A673 (cell line): Measurements from ENCODE around the gene MRPL34. TPM values are rescaled to one million over a fixed set of nuclear protein-coding genes. Genes with fewer than 3 reads are reported as not detected.

ENCODE experiments used
- BruUV-seq: library from RNA; stranded (reverse); fragments of 400-500 nt; replicated peaks from 2 replicates; lab custom pipeline; 2021; lab: Mats Ljungman, UMichigan
- CTCF ChIA-PET: fragments of 300-600 bp; sonication (Branson Sonifier 250); formaldehyde crosslinking; loops from one replicate; lab custom pipeline; 2022; ENCODE audit warnings: antibody characterized with exemption; lab: Charles Lee
- POLR2A ChIA-PET: fragments of 300-600 bp; sonication (Branson Sonifier 250); formaldehyde crosslinking; loops from one replicate; lab custom pipeline; 2022; ENCODE audit warnings: antibody characterized with exemption; ENCODE audit not compliant: low non-redundant PET; lab: Charles Lee
- DNase-seq: peaks from one replicate; pipeline ENCODE4 v3.0.0-alpha.2; 2015; ENCODE audit warnings: low spot score
- H3K27ac ChIP-seq: fragments of 200-600 bp; sonication (generic); 2 replicates; pipeline ENCODE4 v1.5.1; 2016; ENCODE audit warnings: mixed run types, low read depth, mild to moderate bottlenecking, mixed read lengths, antibody characterized with exemption, low read length; ENCODE audit not compliant: poor library complexity, severe bottlenecking
- H3K27me3 ChIP-seq: fragments of 200-600 bp; sonication (generic); replicated peaks from 2 replicates; pipeline ENCODE4 v1.6.1; 2017; ENCODE audit warnings: mixed run types, low read depth, mild to moderate bottlenecking, mixed read lengths, antibody characterized with exemption, low read length; ENCODE audit not compliant: insufficient read depth, poor library complexity
- H3K36me3 ChIP-seq: fragments of 200-600 bp; sonication (generic); 2 replicates; pipeline ENCODE4 v1.6.1; 2016; ENCODE audit warnings: mixed run types, mild to moderate bottlenecking, mixed read lengths, antibody characterized with exemption, low read length; ENCODE audit not compliant: insufficient read depth, poor library complexity, severe bottlenecking
- H3K4me1 ChIP-seq: fragments of 200-600 bp; sonication (generic); 2 replicates; pipeline ENCODE4 v1.6.1; 2017; ENCODE audit warnings: mixed run types, mild to moderate bottlenecking, mixed read lengths, antibody characterized with exemption, low read length; ENCODE audit not compliant: insufficient read depth, poor library complexity, severe bottlenecking
- H3K4me3 ChIP-seq: fragments of 200-600 bp; sonication (generic); 2 replicates; pipeline ENCODE4 v1.5.1; 2016; ENCODE audit warnings: low read depth, mixed run types, mild to moderate bottlenecking, mixed read lengths, low read length; ENCODE audit not compliant: poor library complexity, severe bottlenecking
- H3K9me3 ChIP-seq: fragments of 200-600 bp; sonication (generic); 2 replicates; pipeline ENCODE4 v1.6.1; 2016; ENCODE audit warnings: mixed run types, low read depth, mild to moderate bottlenecking, mixed read lengths, antibody characterized with exemption, low read length; ENCODE audit not compliant: poor library complexity, severe bottlenecking
- EZH2 ChIP-seq: fragments of 200-600 bp; sonication (generic); IDR thresholded peaks from 2 replicates; pipeline ENCODE4 v1.6.1; 2017; ENCODE audit warnings: borderline replicate concordance, low read depth, mild to moderate bottlenecking, mixed read lengths, antibody characterized with exemption, low read length; ENCODE audit not compliant: poor library complexity, severe bottlenecking
- intact Hi-C: fragments of 100-400 bp; cut with micrococcal nuclease; formaldehyde crosslinking; loops from one replicate; pipeline ENCODE4 v1.10.0; 2022; ENCODE audit not compliant: unreplicated experiment
- total RNA-seq: library from RNA; stranded (reverse); gene quantifications from 2 replicates; pipeline ENCODE4 v1.2.3, GENCODE V29; 2021
- TF ChIP-seq, protein P1 (sequence below): fragments of 300-800, 200-600 bp; sonication (generic); conservative IDR thresholded peaks from 2 replicates; pipeline ENCODE4 v1.5.1; 2017; ENCODE audit warnings: low read depth, mild to moderate bottlenecking, antibody characterized with exemption, low read length, moderate library complexity, mixed read lengths

The MRPL34 gene
- total RNA-seq, 1 experiment from 2014 or later, result 91.8 TPM

DNA sequence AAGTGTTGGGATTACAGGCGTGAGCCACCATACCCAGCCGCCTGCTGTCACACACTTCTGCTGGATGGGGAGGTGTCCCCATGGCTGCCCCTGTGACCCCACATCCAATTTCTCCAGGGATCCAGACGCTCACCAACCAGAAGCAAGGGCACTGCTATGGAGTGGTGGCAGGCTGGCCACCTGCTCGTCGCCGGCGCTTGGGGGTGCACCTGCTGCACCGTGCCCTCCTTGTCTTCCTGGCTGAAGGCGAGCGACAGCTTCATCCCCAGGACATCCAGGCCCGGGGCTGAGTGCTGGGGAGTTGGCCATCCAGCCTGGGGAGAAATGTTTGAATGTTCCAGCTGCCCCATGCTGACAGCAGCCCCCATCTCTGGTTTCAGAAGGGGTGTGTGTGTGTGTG, 19.4 kb upstream of the MRPL34 start:
- no TSS peak for BruUV-seq
- CTCF ChIA-PET, result interaction anchor here (0.5 kb wide), 1 partner anchor 47 kb away, joined by 5 read pairs; no protein-coding TSS in a partner anchor
- no peak for DNase-seq

DNA sequence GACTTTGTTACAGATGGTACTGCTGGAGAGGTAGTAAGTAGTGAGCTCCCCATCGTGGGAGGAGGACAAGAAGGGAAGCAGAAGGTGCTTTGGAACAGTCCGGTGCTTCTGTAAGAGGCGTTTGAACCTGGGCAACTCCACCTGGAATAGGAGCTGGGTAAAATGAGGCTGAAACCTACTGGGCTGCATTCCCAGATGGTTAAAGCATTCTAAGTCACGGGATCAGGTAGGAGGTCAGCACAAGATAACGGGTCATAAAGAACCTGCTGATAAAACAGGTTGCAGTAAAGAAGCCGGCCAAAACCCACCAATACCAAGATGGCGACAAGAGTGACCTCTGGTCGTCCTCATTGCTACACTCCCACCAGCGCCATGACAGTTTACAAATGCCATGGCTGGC, 18.9 kb upstream of the MRPL34 start:
- no TSS peak for BruUV-seq
- POLR2A ChIA-PET, result no interaction called here
- Histone ChIP-seq H3K27ac (no peak overlapping the region), H3K4me1 (peaks cover 4% of the 10 kb centered on the region), H3K4me3 (no peak overlapping the region), H3K27me3 (no peaks in the 10 kb centered on the region), H3K9me3 (no peaks in the 10 kb centered on the region), H3K36me3 (no peaks in the 10 kb centered on the region)
- CTCF ChIA-PET, result no interaction called here
- intact Hi-C loops, result loop anchor here (10.0 kb wide), 1 partner anchor 512 kb away; no protein-coding TSS in a partner anchor
- DNase-seq, result no peak
- TF ChIP-seq, protein P1, sequence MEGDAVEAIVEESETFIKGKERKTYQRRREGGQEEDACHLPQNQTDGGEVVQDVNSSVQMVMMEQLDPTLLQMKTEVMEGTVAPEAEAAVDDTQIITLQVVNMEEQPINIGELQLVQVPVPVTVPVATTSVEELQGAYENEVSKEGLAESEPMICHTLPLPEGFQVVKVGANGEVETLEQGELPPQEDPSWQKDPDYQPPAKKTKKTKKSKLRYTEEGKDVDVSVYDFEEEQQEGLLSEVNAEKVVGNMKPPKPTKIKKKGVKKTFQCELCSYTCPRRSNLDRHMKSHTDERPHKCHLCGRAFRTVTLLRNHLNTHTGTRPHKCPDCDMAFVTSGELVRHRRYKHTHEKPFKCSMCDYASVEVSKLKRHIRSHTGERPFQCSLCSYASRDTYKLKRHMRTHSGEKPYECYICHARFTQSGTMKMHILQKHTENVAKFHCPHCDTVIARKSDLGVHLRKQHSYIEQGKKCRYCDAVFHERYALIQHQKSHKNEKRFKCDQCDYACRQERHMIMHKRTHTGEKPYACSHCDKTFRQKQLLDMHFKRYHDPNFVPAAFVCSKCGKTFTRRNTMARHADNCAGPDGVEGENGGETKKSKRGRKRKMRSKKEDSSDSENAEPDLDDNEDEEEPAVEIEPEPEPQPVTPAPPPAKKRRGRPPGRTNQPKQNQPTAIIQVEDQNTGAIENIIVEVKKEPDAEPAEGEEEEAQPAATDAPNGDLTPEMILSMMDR, result no peak
- no peak for TF ChIP-seq EZH2

More for the DNA sequence above, 19.4 kb upstream of the MRPL34 start:
- no peak overlapping the region for H3K4me3 ChIP-seq
- H3K4me1 ChIP-seq, result peaks cover 4% of the 10 kb centered on the region
- H3K27ac ChIP-seq, result no peak overlapping the region
- TF ChIP-seq, protein P1, result no peak
- no peak for TF ChIP-seq EZH2
- POLR2A ChIA-PET, result no interaction called here
- intact Hi-C loops, result loop anchor here (10.0 kb wide), 1 partner anchor 511 kb away; no protein-coding TSS in a partner anchor
- no peaks in the 10 kb centered on the region for H3K9me3 ChIP-seq
- H3K27me3 ChIP-seq, result no peaks in the 10 kb centered on the region
- H3K36me3 ChIP-seq, result no peaks in the 10 kb centered on the region

DNA sequence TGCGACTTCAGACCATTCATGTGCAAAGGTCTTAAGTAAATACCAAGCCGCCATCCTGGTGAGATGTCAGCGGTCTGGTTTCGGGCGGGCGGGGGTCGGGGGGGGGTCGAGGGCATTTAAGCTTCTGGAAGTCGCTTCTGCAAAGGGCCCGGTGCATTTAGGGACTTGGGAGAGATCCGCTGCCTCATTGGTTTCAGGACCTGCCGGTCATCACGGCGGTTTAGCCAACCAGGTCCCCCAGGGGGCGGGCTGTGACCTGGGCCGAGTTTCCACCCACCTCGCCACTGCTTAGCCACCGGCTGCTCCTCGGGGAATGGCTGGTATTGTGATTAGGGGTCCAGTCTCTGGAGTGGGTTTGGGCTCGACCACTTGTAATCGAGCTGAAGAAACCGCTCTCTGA, 16.2 kb upstream of the MRPL34 start:
- Histone ChIP-seq H3K4me1 (peaks cover 8% of the 10 kb centered on the region), H3K4me3 (no peak overlapping the region), H3K36me3 (peaks cover 3% of the 10 kb centered on the region), H3K9me3 (no peaks in the 10 kb centered on the region), H3K27ac (no peak overlapping the region), H3K27me3 (no peaks in the 10 kb centered on the region)
- intact Hi-C loops, result loop anchor here (10.0 kb wide), 1 partner anchor 515 kb away; no protein-coding TSS in a partner anchor
- ChIA-PET POLR2A (interaction anchor here (0.6 kb wide), 1 partner anchor 408 kb away, joined by 3 read pairs; no protein-coding TSS in a partner anchor), CTCF (interaction anchor here (0.6 kb wide), 1 partner anchor 176 kb away, joined by 7 read pairs; no protein-coding TSS in a partner anchor)
- TF ChIP-seq EZH2, result no peak
- TF ChIP-seq, protein P1, result no peak
- no peak for DNase-seq
- BruUV-seq, result no TSS peak
